GM21447 (cell line): ENCODE data around the gene ARHGAP5.

ENCODE experiments used
- ATAC-seq: cut with Tn5 transposase; IDR thresholded peaks from one replicate; pipeline ENCODE4 v1.9.1; 2021; ENCODE audit not compliant: unreplicated experiment

The ARHGAP5 gene

DNA sequence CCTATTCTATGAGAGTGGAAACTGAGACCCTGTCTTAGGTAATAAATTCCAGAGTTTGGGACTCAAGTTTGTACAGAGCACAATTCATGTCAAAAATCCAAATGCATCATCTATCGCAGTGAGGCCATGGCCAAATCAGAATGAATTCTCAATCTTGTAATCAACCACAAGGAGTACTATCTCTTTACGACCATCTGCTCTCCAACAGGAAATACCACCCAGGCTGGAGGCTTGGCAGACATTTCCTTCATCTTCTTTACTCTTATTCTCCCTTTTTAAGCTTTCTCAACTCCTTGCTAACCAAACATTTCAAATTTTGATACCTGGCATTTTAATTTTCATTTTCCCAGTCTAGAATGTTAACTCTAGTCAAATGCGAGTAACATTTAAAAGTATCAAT lies 92.1 kb downstream of the ARHGAP5 start:
- no peak for ATAC-seq

- ATAC-seq, result no peak
These were observed 94.4 kb downstream of the ARHGAP5 start for GRCh38 chr14:32171469-32171868.

- no peak for ATAC-seq
These were observed 106.3 kb downstream of the ARHGAP5 start for GRCh38 chr14:32183151-32184058.

GRCh38 chr14:32185097-32185496 lies 108.0 kb downstream of the ARHGAP5 start:
- ATAC-seq, result no peak

DNA sequence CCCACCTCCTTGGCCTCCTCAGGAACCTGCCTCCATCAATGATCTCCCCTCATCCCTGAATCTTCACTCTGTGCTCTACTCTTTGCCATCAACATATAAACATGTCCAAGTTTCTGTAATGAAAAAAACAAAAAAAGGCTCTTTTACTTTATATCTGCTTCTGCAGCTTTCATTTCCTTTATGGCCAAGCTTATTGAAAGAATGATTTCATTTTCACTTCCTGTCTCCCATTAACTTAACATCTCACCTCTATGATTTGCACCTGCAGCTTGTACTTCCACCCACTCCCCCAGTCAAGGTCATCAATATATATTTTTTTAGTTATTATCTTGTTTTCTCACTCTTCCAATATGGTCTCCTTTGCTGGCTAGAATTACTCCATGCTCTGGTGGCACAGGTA lies 109.1 kb downstream of the ARHGAP5 start:
- ATAC-seq, result peak; percentile 66

DNA sequence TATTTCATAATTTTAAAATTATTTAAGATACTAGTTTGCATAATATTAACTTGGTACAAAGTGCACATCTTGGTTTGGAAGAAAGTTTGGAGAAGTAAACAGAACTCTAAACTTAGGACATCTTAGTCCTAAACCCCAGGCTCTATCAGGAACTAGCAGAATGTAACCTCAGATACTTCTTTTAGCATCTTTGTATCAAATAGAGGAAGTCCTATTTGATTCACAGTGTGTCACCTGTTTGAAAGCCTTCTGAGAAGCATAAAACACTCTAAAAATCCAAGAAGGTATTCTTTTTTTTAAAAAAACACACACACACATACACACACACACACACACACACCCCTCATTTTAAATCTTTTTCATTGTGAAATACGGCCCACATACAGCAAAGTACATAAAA lies 112.7 kb downstream of the ARHGAP5 start:
- no peak for ATAC-seq

DNA sequence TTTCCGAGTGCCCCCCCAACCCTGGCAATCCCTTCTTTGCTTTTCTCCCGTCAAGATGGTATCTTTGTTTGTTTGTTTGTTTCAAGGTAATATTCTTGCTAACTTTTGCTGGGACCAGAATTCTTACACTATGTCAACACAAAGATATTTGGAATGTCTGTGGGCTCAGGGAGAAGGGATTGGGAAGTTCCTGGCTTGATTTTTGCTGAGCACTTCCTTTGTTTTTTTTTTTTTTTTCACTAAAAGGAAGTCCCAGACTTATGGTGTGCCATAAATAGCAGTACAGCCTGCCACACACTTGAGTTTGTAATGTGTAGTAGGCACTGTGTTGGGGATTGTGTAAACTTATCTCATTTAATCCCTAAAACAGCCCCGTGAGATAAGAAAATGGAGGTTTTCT lies 113.6 kb downstream of the ARHGAP5 start:
- ATAC-seq, result no peak

DNA sequence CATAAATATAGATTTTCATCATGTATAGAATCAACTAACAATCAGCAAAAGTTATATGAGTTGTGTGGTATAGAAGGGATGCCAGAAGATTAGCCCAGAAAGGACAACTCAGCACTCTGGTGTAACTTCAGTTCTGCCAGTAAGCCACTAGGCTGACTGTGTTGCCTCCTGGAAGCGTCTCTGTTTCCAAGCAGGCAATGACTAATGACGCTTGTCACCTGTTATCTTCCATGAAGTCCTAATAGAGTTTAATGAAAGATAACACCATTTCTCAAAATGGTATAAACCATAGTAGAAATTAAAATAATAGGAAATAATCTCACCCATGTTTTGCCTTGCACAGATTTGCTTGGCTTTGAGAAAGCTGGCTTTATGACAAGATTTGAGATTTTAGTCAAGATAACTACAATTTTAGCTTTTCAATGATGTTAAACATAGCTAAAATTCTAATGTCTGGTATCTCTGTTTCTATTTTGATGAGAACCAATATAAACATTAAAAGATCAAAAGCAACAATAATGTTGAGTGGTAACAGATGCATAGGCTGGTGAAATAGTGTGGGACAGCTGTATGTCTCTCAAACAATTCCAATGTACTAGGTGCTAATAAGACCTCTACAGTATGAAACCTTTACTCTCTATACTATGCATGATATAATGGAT lies 115.7 kb downstream of the ARHGAP5 start:
- no peak for ATAC-seq

DNA sequence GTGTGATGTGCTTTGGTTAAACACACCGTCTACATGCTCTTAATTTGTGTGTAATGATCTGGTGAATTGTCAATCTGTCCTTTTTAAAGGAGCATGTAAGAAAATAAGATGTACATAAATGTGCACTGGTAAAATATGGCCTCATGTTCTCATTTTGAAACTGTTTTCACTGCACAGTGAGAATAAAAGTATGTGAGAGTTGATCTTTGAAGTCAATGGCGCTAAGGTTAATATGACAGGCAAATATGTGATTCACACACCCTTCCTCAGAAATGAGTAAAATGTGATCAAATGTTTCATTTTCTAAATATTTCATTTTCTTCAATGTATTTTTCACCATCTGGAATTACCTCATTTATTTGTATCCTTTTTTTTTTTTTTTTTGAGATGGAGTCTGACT lies 116.4 kb downstream of the ARHGAP5 start:
- no peak for ATAC-seq

- ATAC-seq, result no peak
These were observed 118.5 kb downstream of the ARHGAP5 start for GRCh38 chr14:32195636-32196035.

- peak; percentile 34 for ATAC-seq
These were observed 120.8 kb downstream of the ARHGAP5 start for GRCh38 chr14:32197919-32198318.

DNA sequence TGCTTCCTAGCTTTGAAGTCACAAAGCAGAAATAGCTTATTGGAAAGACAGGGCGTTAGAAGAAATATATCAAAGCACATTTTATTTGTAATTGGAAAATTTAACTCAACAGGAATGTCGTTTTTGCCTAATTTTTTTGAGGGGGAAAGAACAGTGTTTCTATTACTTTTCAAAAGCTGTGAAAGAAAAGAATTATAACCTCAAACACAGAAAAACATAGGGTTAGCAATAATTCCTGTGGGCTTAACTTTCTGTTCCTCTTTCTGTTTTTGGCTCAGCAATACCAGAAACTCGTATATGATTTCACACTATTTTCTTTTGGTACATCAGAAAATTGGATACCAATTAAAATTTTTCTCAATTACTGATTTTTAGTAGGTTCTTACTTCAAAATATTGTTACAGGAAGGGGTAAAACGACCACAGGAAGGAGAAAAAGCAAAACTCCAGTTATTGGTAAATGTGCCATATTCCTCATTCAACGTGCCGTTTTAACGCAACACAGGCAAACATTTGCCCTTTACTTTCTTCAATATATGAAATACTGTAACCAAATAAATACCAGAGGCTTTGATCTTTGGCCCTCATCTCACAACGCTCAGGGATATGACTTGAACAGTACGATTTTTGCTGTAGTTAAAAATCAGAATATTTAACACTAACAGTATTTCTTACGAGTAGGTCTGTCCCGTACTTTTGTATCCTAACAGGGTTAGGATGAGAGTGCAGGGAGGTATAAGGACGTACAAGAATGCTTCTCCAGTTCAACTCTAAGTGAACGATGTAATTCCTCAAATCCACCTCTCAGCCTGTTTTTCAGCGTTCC lies 123.5 kb downstream of the ARHGAP5 start:
- peak; percentile 30 for ATAC-seq

GRCh38 chr14:32201193-32201815 lies 124.2 kb downstream of the ARHGAP5 start:
- peak; percentile 52 for ATAC-seq

DNA sequence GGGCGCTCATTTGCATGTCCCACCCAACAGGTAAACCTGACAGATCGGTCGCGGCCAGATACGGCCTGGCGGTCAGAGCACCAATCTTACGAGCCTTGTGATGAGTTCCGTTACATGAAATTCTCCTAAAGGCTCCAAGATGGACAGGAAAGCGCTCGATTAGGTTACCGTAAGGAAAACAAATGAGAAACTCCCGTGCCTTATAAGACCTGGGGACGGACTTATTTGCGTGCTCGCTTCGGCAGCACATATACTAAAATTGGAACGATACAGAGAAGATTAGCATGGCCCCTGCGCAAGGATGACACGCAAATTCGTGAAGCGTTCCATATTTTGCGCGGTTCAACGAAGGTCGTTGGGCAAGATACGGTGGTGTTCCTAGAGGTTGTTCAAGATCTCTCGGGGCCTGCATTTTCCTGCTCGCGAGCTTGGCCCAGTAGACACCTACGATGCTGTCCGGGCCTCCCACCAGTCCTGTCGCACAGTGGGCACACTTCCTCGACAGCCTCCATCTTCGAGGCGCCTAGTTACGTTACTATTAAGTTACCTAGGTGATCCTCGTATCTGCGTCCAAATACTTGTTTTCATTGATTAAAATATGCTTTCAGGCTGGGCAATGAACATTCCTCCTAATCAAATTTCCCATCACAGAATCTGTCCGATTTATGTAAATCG lies 124.8 kb downstream of the ARHGAP5 start, which contains the start of gene RNU6-7:
RNU6-7 (plus strand) TSS at position 230 of the 675 bp plus-strand sequence.
- no peak for ATAC-seq

DNA sequence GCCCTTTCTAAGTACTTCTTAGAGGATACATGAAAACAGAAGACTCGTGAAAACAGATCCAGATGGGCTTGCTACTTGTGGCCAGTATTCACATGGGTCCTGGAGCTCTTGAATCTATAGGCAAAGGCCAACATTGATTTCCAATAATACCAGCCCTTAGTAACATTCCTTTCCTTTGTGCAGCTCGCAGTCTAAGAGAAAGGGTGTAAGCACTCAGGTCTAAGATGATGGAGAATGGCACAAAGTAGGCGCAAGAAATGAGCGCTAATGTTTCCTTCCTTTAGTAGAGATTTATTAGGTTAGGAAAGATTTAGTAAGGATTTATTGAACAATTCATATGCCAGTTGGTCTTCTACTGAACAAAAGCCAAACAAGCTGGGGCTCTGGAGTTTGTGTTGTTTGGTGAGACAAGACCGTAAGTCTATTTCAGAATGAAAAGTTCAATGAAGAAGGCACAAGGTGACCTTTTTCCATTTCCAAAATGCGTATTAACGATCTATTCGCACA lies 125.4 kb downstream of the ARHGAP5 start:
- no peak for ATAC-seq

DNA sequence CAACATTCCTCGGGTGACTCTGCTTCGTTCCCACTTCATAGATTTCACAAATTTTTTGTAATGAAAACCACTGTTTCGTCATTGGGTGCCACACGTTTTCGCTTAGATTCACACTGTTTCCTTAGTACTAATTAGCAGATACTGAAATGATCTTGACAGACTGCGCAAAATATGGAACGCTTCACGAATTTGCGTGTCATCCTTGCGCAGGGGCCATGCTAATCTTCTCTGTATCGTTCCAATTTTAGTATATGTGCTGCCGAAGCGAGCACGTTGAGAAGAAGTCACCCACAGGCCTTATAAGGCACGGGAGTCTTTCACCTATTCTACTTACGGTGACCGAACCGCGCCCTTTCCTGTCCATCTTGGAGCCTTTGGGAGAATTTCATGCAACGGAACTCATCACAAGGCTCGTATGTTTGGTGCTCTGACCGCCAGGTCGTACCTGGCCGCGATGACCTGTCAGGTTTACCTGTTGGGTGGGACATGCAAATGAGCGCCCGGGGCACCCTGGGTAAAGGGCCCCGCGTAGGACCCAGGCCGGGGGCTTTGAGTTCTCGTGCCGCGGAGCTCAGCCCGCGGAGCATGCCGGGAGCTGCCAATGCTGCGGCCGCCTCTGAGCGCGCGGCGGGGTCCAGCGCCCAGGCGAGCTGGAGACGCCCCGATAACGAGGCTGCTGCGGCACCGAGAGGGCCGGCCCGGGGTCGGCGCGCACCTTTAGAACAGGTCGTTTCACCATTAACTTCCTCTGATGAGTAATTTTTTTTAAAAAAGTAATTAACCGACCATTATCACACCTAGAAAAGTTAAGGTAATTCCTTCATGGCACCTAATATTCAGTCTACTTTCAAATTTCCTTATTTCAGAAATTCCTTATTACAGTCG lies 126.1 kb downstream of the ARHGAP5 start, which contains the start of gene RNU6-8:
RNU6-8 (minus strand) TSS at position 272 of the 885 bp plus-strand sequence.
- peak; percentile 43 for ATAC-seq

- ATAC-seq, result no peak
These were observed 126.8 kb downstream of the ARHGAP5 start for GRCh38 chr14:32203928-32204357.

GRCh38 chr14:32205554-32205953 lies 128.4 kb downstream of the ARHGAP5 start:
- ATAC-seq, result no peak

- no peak for ATAC-seq
These were observed 128.9 kb downstream of the ARHGAP5 start for GRCh38 chr14:32205984-32206383.
